G401.6 (cell line): ENCODE measurements around the gene ARHGAP5.

ENCODE experiments used
- FAIRE-seq: peaks from 2 replicates; lab custom pipeline; 2012; peaks lifted over from hg19 to GRCh38; lab: Jason Lieb, UNC

ARHGAP5 gene, protein sequence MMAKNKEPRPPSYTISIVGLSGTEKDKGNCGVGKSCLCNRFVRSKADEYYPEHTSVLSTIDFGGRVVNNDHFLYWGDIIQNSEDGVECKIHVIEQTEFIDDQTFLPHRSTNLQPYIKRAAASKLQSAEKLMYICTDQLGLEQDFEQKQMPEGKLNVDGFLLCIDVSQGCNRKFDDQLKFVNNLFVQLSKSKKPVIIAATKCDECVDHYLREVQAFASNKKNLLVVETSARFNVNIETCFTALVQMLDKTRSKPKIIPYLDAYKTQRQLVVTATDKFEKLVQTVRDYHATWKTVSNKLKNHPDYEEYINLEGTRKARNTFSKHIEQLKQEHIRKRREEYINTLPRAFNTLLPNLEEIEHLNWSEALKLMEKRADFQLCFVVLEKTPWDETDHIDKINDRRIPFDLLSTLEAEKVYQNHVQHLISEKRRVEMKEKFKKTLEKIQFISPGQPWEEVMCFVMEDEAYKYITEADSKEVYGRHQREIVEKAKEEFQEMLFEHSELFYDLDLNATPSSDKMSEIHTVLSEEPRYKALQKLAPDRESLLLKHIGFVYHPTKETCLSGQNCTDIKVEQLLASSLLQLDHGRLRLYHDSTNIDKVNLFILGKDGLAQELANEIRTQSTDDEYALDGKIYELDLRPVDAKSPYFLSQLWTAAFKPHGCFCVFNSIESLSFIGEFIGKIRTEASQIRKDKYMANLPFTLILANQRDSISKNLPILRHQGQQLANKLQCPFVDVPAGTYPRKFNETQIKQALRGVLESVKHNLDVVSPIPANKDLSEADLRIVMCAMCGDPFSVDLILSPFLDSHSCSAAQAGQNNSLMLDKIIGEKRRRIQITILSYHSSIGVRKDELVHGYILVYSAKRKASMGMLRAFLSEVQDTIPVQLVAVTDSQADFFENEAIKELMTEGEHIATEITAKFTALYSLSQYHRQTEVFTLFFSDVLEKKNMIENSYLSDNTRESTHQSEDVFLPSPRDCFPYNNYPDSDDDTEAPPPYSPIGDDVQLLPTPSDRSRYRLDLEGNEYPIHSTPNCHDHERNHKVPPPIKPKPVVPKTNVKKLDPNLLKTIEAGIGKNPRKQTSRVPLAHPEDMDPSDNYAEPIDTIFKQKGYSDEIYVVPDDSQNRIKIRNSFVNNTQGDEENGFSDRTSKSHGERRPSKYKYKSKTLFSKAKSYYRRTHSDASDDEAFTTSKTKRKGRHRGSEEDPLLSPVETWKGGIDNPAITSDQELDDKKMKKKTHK (N-terminal part only)

DNA sequence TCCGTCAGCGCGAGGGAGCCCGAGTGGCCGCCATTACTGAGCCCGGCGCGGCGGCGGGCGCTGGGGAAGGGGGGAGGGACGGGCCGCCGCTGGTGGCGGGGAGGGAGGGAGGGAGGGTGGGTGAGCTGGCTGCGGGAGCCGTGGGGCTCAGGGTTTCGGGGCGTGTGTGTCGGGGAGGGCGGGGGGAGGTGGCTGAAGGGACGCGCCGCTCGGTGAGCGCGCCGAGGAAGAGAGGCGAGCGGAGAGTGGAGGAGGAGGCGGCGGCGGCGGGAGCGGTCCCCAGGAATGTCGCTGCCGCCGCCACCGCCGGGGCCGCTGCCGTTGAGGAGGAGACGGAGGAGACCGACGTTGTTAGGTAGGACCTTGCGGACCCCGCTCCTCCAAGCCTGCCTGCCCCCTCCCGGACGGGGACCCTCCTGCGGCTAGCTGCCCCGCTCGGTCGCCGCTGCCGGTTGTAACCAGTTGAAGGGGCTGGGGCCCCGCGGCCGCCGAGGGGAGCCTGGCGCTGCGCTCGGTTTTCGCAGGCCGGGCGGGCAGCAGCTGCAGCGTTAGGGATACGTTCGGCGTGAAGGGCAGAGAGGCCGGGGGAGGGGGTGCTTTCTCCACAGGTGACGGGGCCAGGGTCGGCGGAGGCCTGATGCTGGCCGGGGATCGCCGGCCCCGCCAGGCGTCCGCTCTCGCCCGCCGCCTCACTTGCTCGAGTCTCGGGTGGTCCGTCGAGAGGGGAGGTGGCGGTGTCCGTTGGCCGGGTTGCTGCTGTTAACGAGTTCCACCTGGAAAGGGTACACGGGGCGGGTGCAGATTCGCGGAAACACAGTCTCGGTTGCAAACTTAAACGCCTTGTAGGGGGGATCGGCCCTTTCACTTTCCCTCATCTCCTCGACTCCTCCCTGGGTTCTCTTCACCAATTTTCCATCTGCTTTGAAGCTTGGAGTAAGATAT, at the start of gene ARHGAP5:
Gene ARHGAP5, plus strand, starts transcription at position 224 of the 942 bp plus-strand sequence. CDS start 13,366 bp downstream, outside the sequence.
- no peak for FAIRE-seq

DNA sequence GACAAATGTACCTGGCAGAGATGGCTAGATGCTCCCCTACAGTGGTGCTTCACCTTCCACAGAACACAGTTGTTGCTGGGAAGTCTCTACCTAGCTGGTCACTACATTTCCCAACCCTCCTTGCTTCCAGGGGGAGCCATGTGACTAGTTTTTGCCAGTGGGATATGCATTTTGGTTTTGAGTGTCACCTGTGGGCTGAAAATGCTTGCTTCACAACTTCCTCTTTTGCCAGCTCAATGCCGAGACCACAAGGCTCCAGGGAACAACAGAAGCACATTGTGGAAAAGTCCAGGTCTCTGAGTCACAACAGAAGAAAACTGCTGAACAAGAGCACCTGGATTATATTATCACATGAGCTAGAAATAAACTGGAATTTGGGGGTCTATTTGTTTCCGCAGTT, 48.5 kb upstream of the ARHGAP5 start:
- FAIRE-seq: no peak

DNA sequence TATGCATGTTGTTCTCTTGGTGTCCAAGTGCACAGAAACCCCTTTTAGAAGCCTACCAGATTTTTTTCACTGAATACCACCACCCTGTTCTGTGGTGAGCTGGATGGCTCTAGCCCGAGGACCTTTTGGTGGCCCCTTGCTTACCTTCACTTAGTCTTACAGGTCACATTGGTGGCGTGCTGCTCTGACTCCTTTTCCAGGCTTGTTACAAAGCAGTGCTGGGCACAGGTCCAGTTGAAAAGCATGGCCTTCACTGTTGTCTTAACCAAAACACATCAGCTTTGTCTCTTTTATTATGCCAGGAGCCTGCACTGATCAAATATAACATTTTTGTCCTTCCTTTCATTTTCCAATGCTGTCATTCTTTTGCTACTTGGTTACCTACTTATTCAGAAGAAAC, 43.6 kb upstream of the ARHGAP5 start:
- no peak for FAIRE-seq

DNA sequence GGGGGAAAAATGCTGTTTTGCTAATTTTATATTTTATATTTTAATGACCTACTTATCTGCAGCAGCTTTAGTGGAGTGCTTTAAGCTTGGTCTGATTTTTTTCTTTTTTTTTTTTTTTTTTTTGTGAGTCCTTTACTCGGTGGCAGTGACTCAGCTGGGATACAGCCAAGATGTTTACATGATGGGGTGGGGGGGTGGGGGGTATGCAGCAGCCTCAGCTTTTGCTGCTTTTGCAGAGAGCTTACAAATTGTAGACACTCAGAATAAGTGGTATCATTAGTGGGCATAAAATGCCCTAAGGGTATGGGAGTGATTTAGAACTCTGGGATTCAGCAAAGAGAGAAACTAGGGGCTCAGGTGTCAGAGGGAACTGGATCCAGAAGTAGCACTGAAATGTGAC, 38.2 kb upstream of the ARHGAP5 start:
- FAIRE-seq: no peak

DNA sequence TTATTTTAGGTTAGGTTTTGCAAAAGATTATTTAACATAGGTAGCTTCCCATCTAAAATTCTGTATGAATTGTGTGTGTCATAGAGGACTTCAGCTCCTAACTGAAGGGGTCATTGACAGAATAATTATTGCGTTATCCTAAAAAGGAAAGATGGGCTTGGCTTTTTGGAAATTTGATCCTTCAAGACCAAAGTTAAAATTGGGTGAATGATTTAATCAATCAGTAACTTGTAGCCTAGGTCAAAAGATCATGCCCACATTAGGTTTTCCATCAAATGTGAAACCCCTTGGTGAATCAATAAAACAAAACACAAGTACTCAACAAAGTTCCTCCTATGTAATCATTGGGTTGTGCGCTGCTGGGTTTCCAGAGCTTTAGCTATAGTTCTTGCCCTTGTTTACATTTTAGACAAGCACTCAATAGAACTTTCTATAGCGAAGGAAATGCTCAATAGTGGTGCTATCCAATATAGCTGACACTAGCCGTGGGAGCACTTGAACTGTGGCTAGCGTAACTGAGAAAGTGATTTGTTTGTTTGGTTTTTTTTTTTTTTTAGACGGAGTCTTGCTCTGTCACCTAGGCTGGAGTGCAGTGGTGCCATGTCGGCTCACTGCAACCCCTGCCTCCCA, 37.6 kb upstream of the ARHGAP5 start:
- FAIRE-seq: no peak

DNA sequence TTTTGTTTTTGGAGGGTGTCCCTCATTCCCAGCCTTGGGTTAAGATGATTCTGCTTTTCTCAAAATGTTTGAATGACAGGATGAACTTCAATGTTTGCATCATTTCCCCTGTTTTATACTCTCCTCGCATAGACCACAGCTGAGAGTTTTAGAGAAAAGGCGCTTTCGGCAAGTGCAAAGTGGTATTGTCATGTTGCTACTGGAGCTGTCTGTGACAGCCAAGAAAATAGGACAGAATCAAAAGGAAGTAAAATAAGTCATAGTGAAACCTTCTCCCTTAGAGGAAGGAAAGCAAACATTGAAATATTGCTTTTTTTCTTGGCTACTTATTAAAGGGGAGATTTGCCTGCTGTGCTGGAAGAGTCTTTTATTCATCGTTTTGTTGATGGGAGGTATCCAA, 33.5 kb upstream of the ARHGAP5 start:
- no peak for FAIRE-seq

DNA sequence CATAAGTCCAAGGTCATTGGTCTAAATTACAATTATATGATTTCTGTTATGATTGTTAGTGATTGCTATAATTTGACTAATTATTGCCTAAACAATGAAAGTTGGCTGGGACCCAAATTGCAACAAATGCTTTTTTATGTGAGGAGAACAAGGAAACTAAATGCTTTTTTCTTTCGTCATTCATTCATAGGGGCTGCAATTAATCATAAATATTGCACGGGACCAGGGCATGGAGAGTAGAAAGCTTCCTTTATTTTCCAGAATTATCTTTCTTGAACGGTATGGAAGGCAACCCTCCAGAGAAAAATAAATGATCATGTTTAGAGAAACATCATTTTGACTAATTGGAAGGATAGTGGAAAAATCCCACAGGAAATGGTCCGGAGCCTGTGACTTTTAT, 32.6 kb upstream of the ARHGAP5 start:
- FAIRE-seq: no peak

DNA sequence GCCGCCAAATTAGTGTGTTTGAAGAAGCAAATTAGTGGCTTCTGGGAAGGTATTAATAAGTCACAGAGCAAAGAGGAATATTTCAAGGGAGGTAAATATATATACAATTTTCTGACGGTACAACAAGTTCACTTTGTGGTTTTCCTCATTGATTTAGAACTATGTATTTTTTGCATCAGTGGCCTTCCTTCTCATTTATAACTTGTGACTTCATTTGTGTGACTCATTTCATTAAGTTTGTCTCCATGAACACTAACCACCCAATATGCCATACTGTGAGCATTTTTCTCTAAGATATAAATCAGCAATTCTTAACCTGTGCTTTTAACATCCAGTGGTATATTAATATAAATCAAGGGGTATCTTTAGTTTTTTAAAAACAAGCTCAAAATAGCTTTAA, 29.3 kb upstream of the ARHGAP5 start:
- FAIRE-seq: no peak

DNA sequence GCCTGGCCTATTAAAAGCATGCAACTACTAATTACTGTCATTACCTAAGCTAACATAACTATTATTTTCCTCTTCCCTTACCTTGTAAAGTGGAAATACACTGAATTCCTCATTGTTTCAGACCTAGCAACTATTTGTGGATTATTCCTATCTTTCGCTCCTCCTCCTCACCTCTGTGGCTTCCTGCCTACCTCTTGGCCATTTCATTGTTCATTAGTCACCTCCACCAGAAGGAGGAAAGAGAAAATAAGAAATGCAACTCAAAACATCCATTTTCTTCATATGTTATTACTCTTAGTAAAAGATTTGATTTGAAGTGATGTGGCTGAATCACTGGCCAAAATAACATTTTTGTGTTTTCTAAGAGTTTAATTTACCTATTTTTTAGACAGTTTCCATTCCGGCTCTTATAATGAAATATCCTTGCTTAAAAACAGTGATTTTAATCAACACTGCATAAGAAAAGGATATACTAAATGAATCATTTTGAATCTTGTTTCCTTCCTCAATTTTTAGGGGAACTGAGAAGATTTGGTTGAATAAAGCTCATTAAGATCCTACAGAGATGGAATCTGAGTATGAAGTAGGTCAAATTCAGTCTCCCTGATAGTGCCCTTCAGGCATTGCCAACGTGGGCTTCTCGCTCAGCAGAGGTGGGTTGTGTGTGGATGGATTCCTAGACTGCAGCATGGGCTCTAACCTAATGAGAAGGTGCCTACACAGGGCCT, 27.6 kb upstream of the ARHGAP5 start:
- no peak for FAIRE-seq

DNA sequence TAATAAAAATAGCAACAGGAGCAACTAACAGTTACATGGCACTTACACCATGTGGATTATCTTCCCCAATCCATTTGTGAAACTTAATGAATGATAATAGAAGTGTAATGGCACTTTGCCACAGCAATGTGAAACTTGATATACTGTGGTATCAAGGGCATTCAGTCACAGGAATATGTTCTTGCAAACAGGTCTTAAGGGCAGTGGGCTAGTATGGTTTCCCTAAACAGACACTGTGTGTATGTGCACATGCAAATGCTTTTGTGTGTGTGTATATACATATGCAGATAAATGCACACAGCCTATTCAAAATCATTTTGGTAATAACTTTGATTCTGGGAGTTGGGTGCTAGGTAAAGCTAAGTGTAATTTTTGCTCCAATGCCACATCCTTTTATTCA, 26.2 kb upstream of the ARHGAP5 start:
- no peak for FAIRE-seq

DNA sequence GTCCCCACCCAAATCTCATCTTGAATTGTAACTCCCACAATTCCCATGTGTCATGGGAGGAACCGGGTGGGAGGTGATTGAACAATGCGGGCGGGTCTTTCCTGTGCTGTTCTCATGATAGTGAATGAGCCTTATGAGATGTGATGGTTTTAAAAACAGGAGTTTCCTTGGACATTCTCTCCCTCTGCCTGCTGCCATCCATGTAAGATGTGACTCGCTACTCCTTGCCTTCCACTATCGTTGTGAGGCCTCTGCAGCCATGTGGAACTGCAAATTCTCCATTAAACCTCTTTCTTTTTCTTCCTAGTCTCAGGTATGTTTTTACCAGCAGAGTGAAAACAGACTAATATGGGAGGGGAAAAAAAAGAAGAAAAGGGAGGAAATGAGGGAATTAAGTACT, 22.6 kb upstream of the ARHGAP5 start:
- no peak for FAIRE-seq

DNA sequence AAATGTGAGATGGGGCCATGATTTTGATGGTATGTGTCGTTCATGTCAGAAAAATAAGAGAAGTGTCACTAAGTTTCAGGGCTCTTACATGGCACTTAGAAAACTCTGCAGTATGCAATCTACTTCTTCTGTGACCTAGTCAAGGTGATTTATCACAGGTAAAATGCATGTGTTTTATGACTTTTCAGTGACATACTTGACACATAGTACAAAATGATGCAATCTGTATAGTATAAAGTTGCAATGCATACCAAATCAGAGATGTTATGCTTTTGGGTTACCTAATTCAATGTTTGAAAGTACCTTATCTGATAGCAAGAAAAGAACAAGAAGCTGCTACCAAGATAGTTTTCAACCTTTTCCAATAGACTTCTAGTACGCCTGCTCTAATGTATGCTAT, 21.9 kb upstream of the ARHGAP5 start:
- FAIRE-seq: no peak

DNA sequence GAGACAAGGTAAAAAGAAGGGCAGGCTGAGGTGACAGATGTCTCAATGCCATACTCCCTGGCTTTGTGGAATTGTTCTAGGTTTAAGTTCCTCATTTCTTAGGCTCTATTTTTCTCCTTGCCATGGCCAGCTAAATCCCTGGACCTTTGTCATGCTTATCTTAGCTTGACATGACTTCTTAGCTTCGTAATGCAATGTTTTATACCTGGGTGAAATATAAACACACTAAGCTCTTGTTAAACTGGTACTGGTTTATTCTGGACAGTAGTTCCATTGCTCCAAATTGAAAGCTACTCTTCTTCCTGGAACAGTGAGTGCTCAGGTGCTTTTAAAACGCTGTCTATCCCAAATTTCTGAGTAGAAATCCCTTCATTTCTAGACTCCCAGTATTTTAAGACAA, 17.4 kb upstream of the ARHGAP5 start:
- FAIRE-seq: no peak

DNA sequence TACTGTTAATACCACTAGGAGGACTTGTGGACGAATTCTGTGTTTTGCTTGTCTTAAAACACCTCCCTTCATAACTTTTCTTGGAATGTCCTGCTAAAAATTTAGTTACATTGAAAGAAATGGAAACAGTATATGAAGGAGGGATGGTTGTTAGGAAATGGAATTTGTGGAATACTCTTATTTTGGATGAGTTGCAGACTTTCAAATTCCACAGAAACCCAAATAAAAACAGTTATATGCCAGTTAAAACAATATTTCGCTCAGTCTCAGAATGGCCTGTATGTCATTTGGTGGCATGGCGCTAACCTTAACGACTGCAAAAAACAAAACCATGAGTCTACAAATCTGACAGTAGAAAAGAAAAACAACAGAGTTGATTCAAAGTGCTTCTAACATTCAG, 12.2 kb upstream of the ARHGAP5 start:
- no peak for FAIRE-seq

DNA sequence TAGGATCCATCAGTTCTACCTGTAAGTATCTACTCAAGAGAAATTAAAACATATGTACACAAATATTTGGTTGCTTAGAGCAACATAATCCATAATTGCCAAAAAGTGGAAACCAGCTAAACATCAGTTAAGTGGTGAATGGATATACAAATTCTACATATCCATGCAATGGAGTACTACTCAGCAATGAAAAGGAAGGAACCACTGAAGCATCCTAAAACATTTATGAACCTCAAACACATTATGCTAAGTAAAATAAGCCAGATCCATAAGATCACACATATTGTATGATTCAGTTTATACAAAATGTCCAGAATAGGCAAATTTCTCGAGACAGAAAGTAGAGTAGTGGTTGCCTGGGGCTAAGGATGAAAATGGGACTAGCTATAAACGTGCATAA, 8.4 kb upstream of the ARHGAP5 start:
- no peak for FAIRE-seq

DNA sequence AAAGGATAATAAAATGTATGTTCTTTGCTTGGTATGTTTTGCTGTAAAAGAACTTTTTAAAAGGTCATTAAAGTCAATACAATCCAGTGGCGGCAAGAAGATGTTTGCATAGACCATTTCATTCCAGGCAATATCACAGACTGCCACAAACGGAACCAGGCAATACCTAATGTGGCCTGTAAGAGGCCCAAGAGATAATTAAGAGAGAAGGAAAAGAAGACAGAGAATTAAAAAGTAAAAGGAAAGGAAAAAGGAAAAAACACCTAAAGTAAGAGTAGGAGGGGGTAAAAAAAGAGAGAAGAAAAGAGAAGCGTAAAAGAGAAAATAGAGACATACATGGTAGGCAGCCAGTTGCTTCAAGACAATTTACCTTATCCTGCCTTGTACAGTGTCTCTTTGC, 6.8 kb upstream of the ARHGAP5 start:
- FAIRE-seq: no peak

DNA sequence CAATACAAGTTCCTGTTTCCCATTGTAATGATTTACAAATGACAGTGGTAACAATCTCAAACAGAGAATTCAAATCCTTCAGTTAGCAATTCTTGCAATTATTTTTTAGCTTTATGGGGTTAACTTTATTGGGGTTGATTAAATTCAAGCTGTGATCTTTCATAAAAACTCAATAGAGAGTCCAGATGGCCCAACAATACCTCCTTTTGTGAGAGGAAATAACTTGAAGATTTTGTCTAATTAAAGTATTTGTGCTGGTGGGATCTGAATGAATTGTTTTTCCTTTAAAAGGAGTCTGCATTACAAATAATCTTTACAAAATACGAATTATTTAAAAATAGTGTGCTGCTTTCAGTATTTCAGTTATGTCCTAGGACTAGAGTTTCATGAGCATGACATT, 4.4 kb upstream of the ARHGAP5 start:
- no peak for FAIRE-seq

DNA sequence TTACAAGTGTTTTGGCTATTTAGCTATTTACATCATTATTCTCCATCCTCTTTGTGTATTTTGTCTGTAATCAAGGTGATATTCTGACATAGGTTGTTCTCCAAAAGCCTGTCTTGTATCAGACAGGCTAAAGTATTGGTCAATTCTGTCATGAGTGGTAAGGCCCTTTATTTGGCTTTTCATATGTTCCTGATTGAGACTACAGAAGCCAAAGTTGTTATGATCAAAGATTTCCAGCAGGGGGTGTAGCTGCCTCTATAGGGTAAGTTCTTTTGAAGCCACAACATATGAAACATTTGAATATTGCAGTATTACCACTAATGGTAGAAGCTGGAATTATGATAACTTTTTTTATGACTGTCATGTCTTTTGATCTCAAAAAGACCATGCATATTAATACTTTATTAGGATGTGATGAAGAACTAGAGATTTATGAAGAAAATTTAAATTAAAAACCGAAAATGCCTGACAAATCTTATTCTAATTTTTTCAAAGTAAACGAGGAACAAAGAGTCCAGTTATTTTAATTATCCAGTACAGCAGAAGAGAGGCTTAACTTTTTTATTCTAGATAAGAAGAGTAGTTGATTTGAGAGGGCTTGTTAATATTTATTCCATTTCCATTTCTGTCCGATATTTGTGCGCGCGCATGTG, 3.4 kb upstream of the ARHGAP5 start:
- peak; percentile 95 for FAIRE-seq

DNA sequence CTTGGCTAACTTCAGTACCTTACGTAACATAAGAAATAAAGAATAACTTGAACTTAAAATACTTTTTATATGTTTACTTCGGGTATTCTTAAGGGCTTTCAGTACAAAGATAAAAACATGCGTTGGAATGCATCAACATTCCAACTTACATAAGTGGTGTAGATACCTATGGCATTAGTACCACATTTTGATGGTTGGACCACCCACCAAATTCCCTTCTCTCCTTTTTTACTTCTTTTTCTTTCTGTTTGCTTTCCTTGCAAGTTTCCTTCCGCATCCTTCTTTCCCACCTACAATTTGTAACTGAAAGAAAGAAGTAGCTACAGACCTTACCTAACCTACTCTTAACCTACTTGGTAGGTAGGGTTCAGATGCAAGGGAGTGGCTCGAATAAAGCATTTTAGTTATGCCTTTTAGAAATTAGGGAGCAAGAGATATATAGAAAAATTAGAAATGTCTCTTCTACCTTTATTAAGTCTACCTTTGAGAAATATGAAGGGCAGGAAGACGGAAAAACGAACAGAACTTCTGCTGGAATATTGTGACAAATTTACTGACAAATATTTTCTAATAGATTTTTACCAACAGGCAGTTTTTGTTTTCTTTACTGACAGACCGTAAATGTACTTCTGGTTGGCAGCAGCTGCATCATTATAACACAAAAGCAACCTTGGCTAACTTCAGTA, 2.1 kb upstream of the ARHGAP5 start:
- FAIRE-seq: no peak
